AG08396 (cell line): Measurements from ENCODE around the gene RERE.

Source experiments
- DNase-seq: peaks from one replicate; pipeline ENCODE4 v3.0.0; 2012; ENCODE audit warnings: low spot score, mixed read lengths

The RERE gene

DNA sequence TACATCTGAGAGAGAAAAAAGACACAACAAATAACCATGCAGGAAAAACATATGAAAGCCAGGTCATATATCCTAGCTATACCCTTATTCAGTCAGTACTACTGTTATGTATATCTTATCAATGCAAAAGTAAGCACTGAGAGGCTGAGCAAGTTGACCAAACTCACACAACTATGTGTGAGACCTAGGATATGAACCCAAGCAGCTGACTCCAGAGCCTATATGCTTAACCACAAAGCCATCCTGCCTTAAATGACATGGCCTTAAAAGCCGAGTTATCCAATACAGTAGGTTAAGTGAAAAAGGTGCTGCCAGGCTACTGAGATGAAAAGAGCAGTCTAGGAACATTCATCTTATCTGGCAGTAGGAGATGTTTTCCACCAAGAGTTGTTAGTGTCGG is 151.6 kb downstream of the RERE start:
- no peak for DNase-seq

GRCh38 chr1:8664887-8665286 is 152.6 kb downstream of the RERE start:
- no peak for DNase-seq

- peak; percentile 61 for DNase-seq
Measured at GRCh38 chr1:8663915-8664329, 153.5 kb downstream of the RERE start.

- no peak for DNase-seq
Measured at GRCh38 chr1:8663090-8663802, 154.2 kb downstream of the RERE start.

DNA sequence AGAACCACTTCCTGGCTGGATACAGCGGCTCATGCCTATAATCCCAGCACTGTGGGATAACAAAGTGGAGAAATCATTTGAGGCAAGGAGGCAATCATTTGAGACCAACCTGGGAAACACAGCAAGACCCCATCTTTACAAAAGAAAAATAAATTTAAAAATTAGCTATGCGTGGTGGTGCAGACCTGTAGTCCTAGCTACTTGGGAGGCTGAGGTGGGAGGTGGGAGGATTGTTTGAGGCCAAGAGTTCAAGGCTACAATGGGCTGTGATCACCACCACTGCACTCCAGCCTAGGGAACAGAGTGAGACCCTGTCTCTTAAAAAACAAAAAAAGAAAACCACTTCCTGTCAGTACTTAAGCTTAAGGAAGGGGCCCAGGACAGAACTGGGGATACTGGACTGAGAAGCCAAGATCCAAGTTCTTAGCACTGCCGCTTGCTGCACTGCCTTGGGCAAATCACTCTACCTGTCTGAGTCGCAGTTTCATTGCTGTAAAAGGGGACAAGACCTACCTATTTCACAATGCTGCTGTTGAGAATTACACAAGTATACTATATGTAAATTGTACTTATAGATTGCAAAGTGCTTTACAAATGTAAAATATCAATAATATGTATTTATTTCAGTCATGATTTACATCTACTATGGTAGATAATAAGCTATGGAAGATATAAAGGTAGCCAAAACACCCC is 154.9 kb downstream of the RERE start:
- no peak for DNase-seq

- DNase-seq = peak; percentile 20
Measured at GRCh38 chr1:8661185-8662110, 156.0 kb downstream of the RERE start.

DNA sequence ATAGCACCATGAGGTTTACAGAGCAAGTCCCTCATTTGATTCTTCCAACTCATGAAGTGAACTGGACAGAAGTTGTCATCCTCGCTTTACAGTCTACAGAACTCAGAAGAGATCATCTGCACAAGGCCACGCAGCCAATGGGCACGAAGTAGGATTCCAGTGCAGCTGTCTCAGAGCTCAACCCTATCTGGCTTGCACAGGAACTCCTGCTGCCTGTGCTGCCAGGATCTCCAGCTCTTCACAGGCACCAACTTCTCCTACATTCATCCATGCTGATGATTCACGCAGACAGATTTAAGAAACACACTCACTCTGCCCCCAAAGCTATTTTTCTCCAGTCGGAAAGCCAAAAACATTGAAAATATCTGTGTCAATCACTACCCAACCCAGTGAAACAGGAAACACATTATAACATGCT is 157.0 kb downstream of the RERE start:
- DNase-seq = peak; percentile 69

DNA sequence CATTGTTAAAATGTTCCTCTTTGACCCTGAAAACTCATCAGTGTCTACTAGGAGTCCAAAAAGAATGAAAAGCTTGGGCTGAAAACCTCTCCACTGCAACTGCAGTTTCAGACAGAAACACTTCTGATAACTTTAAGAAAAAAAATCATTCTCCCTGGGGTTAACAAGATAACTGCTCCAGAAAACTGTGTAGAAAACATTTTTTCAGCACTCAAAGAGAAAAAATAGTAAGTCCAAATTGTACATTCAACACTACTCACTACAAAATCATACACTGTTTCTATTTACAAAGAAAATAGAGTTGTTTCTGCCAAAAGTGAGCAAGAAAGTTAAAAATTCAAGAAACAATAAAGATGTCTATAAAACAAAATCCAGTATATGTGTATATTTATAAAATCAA is 157.8 kb downstream of the RERE start:
- DNase-seq = no peak

GRCh38 chr1:8653878-8654277 is 163.6 kb downstream of the RERE start:
- DNase-seq = no peak

- DNase-seq = no peak
Measured at GRCh38 chr1:8652467-8653046, 164.9 kb downstream of the RERE start.

DNA sequence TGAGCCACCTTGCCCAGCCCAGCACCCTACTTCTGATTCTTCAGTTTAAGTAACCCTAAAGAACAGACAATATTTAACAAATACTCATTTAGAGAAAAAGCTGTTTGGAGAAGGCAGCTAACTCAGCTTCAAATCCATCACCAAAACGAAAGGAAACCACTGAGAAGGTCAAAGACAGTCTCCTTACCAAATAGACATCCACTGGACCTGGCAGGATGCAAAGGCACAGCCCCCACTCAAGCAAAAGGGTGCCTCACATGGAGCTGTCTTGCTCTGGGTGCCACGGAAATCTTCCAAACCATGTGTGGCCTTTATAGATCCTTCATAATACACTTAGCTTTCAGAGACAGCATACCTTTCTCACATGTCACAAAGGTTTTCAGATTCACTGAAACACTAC is 165.5 kb downstream of the RERE start:
- no peak for DNase-seq

DNA sequence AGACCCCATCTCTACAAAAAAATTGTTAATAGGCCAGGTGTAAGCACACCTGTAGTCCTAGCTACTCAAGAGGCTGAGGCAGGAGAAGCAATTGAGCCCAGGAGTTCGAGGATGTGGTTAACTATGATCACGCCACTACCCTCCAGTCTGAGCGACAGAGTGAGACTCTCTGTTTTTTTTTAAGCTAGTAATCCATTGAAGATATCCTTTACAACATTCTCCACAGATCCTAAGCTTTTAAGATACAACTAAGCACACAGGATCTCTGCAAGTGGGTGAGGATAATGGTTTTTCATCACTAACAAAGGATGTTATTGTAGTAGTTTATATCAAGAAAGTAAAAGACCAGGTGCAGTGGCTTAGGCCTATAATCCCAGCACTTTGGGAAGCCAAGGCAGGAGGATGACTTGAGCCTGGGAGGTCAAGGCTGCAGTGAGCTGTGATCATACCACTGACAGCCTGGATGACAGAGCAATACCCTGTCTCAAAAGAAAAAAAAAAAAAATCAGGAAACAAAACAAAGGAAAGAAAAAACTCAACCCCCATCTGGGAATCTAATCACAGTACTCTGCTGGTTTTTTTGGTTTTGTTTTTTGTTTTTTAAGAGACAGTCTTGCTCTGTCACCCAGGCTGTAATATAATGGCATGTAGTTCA is 166.1 kb downstream of the RERE start:
- DNase-seq = no peak

DNA sequence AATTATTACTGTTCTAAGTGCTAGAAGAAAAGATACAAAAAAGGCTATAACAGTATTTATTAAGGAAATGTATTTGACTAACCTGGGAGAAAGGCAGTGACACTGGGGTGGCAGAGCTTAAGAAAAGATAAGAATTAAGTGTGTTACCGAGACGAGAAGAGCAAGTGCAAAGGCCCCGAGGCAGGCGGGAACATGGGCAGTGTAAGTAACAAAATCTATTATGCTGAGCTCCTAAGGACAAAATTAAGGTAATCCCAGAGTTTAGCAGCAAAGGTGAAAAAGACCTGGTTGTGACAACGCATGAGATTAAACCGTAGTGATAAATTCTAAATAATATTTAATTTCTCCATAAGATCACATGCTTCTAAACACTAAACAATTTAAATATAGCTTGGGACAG is 167.6 kb downstream of the RERE start:
- DNase-seq = no peak

DNA sequence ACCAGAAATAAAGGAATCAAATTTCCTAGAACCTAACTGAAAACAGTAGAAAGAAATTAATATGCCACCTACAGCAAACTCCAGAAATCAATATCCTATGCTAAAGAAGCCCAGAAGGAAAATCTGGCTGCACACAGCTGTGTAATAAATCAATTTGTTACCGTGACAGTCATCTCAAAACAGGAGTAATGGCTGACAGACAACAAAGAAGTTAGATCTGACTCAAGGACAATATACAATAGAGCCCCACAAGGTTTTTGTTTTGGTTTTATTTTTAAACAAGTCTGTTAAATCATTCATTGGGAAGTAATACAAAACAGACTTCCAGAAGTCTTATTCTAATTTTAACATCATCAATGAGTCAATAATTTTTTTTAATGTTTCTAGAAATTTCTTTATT is 168.4 kb downstream of the RERE start:
- no peak for DNase-seq

- DNase-seq = no peak
Measured at GRCh38 chr1:8646996-8647395, 170.4 kb downstream of the RERE start.

DNA sequence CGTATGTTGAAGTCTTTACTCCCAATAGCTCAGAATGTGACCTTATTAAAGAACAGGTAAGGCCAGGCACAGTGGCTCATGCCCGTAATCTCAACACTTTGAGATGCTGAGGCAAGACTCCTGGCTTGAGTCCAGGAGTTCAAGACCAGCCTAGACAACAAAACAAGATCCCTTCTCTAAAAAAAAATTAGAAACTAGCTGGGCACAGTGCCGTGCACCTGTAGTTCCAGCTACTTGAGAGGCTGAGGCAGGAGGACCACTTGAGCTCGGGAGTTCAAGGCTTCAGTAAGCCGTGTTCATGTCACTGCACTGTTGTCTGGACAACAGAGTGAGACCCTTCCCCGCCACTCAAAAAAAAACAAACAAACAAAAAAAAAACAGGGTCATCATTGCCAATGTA is 171.3 kb downstream of the RERE start:
- no peak for DNase-seq

- DNase-seq = no peak
Measured at GRCh38 chr1:8643542-8644536, 173.6 kb downstream of the RERE start.

DNA sequence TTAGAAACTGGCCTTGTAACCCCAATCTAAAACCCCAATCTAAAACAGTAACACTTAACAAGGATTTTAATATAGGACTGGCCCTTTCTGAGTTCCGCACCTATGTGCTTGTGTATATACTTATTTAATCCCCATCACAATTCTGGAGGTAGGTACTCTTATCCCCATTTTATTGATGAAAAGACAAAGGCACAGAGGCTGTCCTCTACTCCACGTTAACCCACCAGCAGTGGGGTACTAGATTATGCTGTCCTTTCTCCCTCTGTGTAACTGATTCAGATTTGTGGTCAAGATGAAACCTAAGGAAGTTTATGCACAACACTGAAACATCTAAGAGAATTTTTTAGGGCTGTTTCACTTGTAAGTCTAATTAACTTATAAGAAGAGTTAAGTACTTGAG is 175.3 kb downstream of the RERE start:
- DNase-seq = no peak

- DNase-seq = no peak
Measured at GRCh38 chr1:8641377-8641997, 176.0 kb downstream of the RERE start.

- no peak for DNase-seq
Measured at GRCh38 chr1:8640950-8641349, 176.5 kb downstream of the RERE start.
